GM19463 (cell line): ENCODE results near the gene DISC1.
"Not testable (repeated sequence)": the region's sequence is repeated elsewhere in the genome, so short reads cannot be mapped to it uniquely, and the experiment has no call there.

ENCODE experiments used
- ATAC-seq: cut with Tn5 transposase; IDR thresholded peaks from one replicate; pipeline ENCODE4 v1.9.1; 2021; ENCODE audit warnings: mild to moderate bottlenecking, moderate library complexity; ENCODE audit not compliant: unreplicated experiment

The DISC1 gene

DNA sequence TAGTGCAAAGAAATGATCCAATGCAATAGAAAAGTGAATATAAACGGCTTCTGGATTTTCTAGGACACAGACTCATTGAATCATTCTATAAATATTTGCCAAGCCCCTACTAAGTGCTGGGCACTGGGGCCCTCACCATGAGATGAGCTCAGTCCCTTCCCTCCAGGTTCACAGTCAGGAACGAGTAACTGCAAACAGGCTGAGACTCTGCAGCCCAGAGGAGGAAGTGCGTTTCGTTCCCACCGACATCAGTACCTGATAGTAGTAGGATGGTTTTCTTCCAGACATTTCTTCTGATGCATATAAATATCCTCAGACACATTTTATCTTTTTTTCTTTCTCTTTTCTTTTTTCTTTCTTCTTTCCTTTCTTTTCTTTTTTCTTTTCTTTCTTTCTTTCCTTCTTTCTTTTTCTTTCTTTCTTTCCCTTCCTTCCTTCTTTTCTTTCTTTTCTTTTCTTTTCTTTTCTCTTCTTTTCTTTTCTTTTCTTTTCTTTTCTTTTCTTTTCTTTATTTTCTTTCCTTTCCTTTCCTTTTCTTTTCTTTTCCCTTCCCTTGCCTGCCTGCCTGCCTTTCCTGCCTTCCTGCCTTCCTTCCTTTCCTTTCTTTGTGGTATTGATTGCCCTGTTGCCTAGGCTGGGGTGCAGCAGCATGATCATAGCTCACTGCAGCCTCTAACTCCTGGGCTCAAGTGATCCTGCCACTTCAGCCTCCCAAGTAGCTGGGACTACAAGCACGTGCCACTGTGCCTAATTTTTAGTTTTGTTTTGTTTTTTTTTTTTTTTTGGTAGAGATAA is 135.4 kb downstream of the DISC1 start:
- no peak for ATAC-seq

DNA sequence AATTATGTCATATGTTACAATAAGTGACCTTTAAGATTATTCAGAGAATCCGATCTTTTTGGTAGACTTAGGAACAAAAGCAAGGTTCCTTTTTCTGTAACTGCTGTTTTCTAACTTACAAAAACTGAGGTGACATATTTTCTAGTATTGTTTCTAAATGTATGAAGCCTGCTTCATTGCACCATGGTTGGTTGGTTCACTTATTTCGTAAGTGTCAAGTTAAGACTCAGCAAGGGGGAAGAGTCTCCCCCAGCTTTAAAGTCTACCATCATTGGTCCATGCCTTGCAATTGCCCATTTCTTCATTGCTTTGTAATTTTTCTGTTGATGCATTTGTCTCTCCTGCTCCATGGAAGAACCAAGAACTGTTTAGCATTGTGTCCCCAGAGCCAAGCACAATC is 136.9 kb downstream of the DISC1 start:
- ATAC-seq = no peak

GRCh38 chr1:231765825-231766224 is 139.2 kb downstream of the DISC1 start:
- not testable (repeated sequence) for ATAC-seq

DNA sequence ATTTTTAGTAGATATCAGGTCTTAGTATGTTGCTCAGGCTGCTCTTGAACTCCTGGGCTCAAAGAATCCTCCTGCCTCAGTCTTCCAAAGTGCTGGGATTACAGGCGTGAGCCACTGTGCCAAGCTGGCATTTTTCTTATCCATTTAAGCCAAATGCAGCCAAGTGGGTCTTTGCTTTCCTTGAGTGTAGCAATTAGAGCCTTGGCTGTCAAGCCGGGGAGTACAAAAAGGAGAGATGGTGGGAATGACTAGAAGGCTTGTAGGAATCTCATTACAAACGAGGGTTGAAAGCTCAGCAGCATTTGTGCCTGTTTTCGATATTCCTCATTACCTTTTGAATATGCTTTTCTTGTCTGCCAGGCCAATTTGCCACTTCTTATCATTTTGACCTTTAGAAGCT is 140.9 kb downstream of the DISC1 start:
- ATAC-seq = no peak

DNA sequence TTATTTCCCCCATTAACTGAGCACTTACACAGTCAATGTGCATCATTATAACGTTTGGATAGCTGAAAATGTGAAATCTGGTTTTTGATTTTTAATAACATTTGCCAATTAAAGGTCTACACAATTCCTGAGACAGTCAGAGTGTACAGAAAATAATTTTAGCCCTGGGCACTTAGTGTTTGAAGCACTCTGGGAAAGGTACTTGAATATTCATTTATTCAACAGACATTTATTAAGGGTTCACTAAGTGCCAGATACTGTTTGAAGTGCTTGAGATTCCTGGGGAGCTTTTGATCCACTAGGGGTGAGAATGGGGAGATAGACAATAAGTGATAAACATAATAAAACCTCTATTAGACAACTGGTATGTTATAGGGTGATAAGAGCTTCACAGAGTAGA is 141.8 kb downstream of the DISC1 start:
- no peak for ATAC-seq

DNA sequence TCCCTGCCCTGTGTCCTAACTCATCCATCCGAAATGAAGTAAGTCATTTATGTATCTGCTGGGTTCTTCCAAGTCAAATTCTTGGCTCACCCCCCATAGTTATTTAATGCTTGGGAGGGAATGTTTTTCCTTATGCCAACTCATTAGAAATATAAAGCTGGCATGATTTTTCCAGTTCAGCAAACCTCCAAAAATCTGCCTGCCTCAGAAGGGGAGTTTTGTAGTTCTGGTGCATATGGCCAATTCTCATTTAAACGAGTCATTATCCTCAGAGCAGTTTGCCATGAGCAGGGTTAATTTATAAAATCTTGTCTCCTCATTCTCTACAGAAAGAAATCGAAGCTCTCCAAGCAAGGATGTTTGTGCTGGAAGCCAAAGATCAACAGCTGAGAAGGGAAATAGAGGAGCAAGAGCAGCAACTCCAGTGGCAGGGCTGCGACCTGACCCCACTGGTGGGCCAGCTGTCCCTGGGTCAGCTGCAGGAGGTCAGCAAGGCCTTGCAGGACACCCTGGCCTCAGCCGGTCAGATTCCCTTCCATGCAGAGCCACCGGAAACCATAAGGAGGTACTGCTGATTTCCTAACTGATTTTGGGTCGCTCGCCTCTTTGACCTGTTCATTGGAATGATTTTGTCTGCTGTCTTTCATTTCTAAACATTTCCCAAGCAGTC is 144.1 kb downstream of the DISC1 start:
- ATAC-seq = no peak

- no peak for ATAC-seq
Measured at GRCh38 chr1:231774719-231775335, 148.2 kb downstream of the DISC1 start.

GRCh38 chr1:231776010-231776756 is 149.6 kb downstream of the DISC1 start:
- no peak for ATAC-seq

GRCh38 chr1:231776757-231777062 is 150.1 kb downstream of the DISC1 start:
- ATAC-seq = no peak

DNA sequence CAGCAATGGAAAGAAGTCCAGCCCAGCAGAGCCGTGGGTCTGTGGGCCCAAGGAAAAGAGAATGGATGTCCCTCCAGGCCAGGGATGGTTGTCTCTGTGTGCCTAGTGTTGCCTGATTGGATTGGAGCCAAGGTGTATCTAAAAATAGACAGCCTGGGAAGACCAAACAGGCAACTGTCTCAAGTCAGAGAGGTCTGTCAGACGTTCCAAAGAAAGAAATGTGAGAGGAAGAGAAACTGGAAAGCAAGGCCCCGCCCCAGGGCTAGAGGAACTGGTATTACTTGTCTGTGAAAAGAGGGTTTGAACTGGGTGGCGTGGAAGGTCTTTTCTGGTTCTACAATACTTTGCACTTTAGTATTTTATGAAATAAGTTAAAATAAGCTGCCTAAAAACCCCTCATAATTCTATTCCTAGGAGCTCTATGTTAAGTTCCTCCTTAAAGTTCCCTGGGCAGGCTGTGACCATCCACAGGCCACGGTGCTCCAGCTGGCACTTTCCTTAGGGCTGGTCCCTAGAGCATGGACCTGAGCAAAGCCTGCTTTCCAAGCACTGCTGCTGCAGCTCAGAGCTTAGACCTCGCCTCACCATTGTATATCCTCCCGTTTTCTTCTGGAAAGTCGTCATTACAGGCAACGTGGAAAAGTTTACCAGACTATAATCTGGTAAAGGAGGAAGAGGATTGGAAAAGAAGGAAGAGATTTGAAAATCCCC is 151.6 kb downstream of the DISC1 start:
- ATAC-seq = no peak

GRCh38 chr1:231779081-231779480 is 152.5 kb downstream of the DISC1 start:
- no peak for ATAC-seq

DNA sequence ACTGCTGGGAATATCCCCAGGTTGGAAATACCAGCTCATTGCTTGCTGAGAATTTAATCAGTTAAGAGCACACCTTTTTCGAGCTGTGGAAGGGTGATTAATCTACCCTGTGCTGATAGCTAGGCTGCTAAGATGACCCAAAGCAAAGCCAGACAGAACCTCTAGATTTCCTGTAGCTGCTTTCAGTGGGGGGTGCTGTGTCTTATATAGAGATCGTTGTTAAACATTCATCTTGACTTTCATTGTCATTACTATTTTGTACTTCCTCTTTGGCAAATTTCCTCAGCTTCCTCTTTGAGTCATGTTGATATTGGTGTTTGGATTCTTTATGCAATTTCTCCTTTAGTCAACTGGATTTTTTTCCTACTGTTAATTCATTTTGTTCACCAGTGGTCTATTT is 155.3 kb downstream of the DISC1 start:
- ATAC-seq = no peak

GRCh38 chr1:231785073-231785472 is 158.5 kb downstream of the DISC1 start:
- ATAC-seq = not testable (repeated sequence)

DNA sequence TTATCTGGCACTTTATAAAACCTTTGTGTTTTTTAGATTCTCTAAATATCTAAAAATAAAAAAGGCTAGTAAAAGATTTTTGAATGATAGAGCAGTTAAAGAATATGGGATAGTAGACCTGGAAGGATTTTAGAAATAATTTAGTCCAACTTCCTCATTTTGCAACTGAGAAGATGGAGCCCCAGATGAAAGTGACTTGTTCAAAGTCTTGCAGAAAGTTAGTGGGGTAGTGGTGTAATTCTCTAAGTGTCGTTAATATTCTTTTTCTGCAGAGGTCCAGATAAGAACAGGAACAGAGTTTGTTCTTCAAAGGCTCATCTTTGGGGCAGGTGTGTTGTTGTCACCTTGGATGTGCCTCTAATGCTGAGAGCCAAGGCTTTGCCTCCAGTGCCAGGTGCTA is 159.5 kb downstream of the DISC1 start:
- ATAC-seq = no peak

- ATAC-seq = no peak
Measured at GRCh38 chr1:231792634-231793033, 166.0 kb downstream of the DISC1 start.

GRCh38 chr1:231793893-231794292 is 167.3 kb downstream of the DISC1 start:
- ATAC-seq = no peak

GRCh38 chr1:231796141-231796540 is 169.6 kb downstream of the DISC1 start:
- ATAC-seq = no peak

DNA sequence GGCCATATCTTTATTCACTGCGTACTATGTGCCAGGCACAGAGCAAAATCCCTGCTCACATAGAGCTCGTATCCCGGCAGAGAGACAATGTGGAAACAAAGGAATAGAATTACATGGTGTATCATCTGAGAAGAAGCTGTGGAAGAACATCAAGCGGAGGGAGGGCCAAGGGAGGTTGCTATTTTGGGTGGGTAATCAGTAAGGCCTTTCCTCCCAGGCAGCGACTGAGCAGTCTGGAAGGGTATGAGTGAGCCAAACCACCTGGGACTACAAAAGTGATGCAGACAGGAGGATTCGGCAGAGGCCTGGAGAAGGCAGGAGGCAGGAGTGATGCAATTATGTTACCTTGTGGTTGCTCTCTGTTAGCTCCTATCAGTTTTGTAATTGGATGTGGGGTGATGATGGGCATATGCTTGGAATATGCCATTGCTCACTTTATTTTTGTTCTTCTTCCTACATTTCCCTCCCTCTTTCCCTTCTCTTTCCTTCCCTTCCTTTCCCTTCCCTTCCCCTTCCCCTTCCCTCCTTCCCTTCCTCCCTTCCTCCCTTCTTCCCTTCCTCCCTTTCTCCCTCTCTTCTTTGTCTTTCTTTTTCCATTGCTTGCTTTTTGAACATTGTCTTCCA is 172.9 kb downstream of the DISC1 start:
- ATAC-seq = no peak

DNA sequence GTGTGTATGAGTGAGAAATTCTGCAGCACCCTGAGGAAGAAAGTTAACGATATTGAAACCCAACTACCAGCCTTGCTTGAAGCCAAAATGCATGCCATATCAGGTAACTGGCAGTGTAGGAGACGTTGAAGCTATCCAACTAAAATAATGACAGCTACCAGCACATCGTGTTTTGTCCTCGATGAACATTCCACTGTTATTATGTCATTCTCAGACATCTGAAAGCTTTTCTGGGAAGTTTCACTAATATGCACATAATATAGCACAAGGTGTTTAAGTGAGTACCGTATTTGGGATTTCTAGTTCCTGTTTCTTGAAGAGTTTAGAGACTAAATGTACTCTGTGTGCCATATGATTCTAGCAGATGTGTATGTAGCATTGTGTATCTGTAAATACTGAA is 173.5 kb downstream of the DISC1 start:
- ATAC-seq = no peak

DNA sequence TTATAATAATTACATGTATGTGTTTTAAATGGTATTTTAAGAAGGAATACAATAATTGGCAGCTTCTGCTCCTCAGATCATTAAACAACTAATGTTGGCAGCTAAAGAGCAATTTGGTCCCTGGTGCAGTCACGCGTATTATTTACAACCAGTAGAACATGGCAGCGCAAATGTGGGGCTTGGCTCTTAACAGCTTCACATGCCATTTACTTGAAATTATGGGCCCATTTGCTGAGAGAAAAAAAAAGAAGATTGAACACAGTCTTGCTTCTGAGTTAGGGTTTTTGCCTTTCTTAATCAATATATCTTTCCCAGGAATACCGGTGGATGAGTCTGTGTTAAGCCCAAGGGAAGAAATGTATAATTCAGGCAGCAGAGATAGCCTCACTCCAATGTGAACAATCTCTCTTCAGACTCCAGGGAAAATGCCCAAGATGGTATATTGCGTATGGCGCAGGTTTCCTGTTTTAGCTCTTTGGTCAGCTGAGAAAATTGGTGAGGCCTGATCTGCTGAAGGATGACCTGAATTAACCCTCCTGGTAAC is 174.5 kb downstream of the DISC1 start:
- ATAC-seq = no peak
